GM08714 (cell line): ENCODE data around the gene SLC17A7.

ENCODE experiments used
- H3K4me3 ChIP-seq: fragments of 200-500 bp; sonication (Bioruptor generic); 2 replicates; pipeline ENCODE4 v1.5.1; 2014; ENCODE audit warnings: mild to moderate bottlenecking, low read length, inconsistent platforms
- ZNF274 ChIP-seq: IDR thresholded peaks from 2 replicates; pipeline ENCODE4 v1.6.1; 2012; ENCODE audit warnings: mild to moderate bottlenecking, low read depth, low read length

Gene SLC17A7

GRCh38 chr19:49432141-49433073, 8.9 kb downstream of the SLC17A7 start:
- no peak overlapping the region for H3K4me3 ChIP-seq
- no peak for TF ChIP-seq ZNF274

DNA sequence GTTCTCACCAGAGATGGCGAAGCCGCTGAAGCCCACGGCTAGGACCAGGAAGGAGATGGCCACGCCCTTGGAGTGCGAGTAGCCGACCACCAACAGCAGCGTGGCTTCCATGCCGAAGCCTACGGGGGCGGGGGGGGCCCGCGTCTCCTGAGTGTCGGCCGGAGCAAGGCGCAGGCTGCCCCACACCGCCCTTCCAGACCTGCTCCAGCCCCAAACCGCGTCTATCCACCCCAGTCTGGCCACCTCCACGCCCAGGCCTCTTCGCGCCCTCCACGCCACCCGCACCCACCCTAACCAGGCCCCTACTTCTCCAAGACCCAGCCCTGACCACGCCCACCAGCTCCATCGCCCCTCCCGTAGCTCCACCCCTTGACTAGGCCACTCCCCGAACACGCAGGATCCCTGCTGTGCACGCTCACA, 10.0 kb downstream of the SLC17A7 start:
- no peak for TF ChIP-seq ZNF274
- no peak overlapping the region for H3K4me3 ChIP-seq

GRCh38 chr19:49430678-49431329, 10.5 kb downstream of the SLC17A7 start:
- no peak for TF ChIP-seq ZNF274
- no peak overlapping the region for H3K4me3 ChIP-seq

GRCh38 chr19:49430172-49430677, 11.1 kb downstream of the SLC17A7 start:
- no peak overlapping the region for H3K4me3 ChIP-seq
- TF ChIP-seq ZNF274 = no peak

DNA sequence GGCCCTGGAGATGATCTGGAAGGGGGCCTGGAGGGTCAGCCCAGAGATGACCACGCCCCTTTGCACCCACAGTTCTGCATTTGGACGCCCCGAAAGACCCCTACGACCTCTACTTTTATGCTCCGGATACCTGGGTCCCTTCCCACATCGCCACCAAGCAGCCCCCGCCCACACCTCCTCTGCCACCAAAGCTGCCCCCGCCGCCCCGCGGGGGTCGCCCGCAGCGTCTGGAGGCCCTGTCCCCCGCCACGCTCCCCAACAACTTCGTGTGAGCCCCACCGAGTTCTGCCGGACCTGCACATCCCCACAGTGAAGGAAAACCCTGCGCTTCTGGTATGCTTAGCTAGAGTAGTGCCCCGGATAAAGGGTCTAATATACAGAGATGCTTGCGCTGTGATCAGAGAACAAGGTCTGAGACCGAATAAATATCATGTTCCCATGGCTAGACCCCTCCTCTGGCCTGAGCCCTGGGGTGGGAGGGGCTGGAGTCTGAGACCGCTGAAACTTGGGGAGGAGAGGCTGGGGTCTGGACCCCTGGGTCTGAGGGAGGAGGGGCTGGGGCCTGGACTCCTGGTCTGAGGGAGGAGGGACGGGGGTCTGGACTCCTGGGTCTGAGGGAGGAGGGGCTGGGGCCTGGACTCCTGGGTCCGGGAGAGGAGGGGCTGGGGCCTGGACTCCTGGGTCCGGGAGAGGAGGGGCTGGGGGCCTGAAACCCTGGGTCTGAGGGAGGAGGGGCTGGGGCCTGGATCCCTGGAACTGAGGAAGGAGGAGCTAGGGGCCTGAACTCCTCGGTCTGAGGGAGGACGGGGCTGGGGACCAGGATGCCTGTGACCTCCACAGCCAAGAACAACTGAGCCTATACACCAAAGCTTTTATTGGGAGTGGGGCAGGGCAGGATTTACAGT, 12.5 kb downstream of the SLC17A7 start:
- TF ChIP-seq ZNF274 = no peak
- no peak overlapping the region for H3K4me3 ChIP-seq

GRCh38 chr19:49427855-49428546, 13.3 kb downstream of the SLC17A7 start:
- H3K4me3 ChIP-seq = no peak overlapping the region
- no peak for TF ChIP-seq ZNF274

DNA sequence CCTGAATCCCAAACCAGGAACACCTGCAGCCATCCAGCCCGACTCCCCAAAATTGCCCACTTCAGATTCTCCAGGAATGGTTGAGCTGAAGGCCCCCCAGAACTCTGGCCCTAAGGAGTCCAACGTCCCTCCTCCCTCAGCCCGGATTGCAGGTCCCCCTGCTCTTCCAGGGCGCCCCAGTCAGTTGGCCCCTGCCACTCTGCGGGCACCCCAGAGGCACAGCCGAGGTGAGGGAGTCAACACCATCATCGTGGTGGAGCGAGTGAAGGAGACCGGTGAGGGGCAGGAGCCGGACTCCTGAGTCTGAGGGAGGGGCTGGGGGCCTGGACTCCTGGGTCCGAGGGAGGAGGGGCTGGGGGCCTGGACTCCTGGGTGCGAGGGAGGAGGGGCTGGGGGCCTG, 14.0 kb downstream of the SLC17A7 start:
- H3K4me3 ChIP-seq = no peak overlapping the region
- no peak for TF ChIP-seq ZNF274

- no peak for TF ChIP-seq ZNF274
- no peak overlapping the region for H3K4me3 ChIP-seq
Measured at GRCh38 chr19:49425922-49426592, 15.3 kb downstream of the SLC17A7 start.

DNA sequence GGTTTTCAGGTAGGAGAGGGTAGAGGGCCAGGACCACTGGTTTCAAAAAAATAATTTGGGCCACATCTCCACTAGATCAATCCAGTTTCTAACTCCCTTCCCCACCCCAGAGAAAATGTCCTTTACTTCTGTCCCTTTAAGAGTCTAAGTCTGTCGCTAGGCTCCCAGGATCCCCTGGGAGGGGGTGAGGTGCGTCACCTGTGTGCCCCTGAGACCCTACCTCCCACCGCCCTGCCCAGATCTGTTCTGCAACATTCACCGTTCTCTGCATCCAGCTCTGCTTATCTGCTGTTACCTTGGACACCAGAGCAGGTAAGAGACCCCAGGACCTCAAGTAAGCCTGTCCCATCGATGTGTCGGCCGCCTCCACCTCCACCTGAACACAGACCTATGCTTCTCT, 16.1 kb downstream of the SLC17A7 start, which contains the start of gene GFY:
TSS of gene GFY (plus strand) at position 211 of the 400 bp plus-strand sequence. CDS start 1,043 bp downstream, outside the sequence.
- H3K4me3 ChIP-seq = no peak within 1 kb of the TSS

DNA sequence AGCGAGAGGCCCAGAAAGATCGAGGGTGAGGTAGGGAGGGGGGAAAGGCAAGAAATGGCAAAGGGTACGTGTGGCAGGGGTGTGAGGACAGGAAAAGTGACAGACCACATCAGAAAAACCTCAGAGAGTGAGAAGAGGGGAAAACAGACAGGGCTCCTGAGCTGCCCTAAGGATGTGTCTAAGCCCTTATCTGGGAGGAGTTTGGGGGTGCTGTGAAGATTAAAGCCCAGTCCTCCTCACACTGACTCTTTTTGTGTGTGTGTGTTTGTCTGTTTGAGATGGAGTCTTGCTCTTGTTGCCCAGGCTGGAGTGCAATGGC, 17.4 kb downstream of the SLC17A7 start:
- no peak for TF ChIP-seq ZNF274
- no peak overlapping the region for H3K4me3 ChIP-seq

More for the DNA sequence above, 16.1 kb downstream of the SLC17A7 start, which contains the start of gene GFY:
- no peak for TF ChIP-seq ZNF274

DNA sequence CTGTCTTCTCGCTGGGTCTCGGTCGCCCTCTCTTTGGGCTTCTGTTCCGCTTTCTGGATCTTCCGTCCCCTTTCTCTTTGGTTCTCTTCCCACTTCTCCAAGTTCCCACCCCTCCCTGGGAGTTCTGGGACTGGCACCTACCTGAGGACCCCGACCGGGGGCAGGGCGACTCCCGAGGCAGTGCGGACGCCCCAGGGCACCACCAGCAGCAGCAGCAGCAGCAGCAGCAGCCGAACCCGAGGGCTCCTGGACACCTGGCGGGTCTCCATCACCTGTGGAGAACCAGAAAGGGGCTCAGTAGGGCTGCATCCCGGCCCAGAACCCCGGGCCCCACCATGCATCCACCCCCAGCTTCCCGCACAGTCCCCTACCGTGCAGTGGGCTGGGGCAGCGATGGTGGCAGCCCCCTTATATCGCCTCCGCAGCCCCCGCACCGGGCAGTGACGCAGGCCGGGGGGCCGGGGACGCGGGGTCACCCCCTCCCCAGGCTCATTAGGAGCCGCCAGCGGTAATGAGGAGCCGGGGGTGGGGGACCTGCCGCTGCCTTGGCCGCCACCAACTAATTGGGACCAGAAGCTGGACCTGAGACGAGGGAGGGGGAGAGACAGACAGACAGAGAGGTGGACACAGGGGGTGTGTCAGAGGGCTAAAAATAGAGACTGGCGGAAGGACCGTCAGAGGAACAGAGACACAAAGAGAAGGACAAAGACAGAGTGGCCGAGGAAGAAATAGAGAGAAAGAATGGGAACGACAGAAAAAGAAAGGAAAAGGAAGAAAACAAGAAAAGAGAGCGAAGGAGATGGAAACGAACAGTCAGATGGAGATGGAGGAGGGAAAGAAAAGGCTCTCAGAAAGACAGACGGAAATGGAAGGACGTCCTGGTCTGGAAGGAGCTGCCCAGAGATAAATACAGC, 18.0 kb downstream of the SLC17A7 start, which contains the start of gene PTH2:
TSS of gene PTH2 (minus strand) at position 371 of the 914 bp plus-strand sequence. CDS start at position 269, 102 bp downstream.
- no peak for TF ChIP-seq ZNF274
- H3K4me3 ChIP-seq = no peak within 1 kb of the TSS
